IMR-90 (cell line): ENCODE measurements around the gene IGF2BP3. TPM values are rescaled to one million over a fixed set of nuclear protein-coding genes. Genes with fewer than 3 reads are reported as not detected.

Experiments
- ATAC-seq: fragments of 200-7000 bp; cut with Tn5 transposase; 2 replicates; pipeline ENCODE4 v1.9.1; 2020; ENCODE audit warnings: low read depth, mild to moderate bottlenecking, moderate library complexity
- BruUV-seq: library from RNA; stranded (reverse); fragments of 400-500 nt; replicated peaks from 2 replicates; lab custom pipeline; 2021; lab: Mats Ljungman, UMichigan
- CTCF ChIA-PET: fragments of 300-600 bp; formaldehyde crosslinking; extraction: SDS; loops from one replicate; lab custom pipeline; 2021; ENCODE audit warnings: antibody characterized with exemption; lab: Yijun Ruan, JAX
- POLR2A ChIA-PET: fragments of 300-600 bp; sonication (Branson Sonifier 250); formaldehyde crosslinking; loops from one replicate; lab custom pipeline; 2022; ENCODE audit warnings: antibody characterized with exemption; ENCODE audit not compliant: unreplicated experiment; lab: Charles Lee
- DNase-seq: peaks from one replicate; pipeline ENCODE4 v3.0.0; 2013
- H2AFZ ChIP-seq: replicated peaks from 2 replicates; pipeline ENCODE3; 2013; ENCODE audit warnings: low read length, mild to moderate bottlenecking; ENCODE audit not compliant: poor library complexity
- H2AK5ac ChIP-seq: 2 replicates; pipeline ENCODE4 v1.6.1; 2013; ENCODE audit warnings: low read depth, low read length, inconsistent platforms
- H2AK9ac ChIP-seq: replicated peaks from 2 replicates; pipeline ENCODE3; 2013; ENCODE audit warnings: mild to moderate bottlenecking, low read depth, low read length, moderate library complexity; ENCODE audit not compliant: poor library complexity
- H2BK120ac ChIP-seq: 2 replicates; pipeline ENCODE4 v1.6.1; 2013; ENCODE audit warnings: low read depth, low read length, inconsistent platforms
- H2BK15ac ChIP-seq: 3 replicates; pipeline ENCODE4 v1.6.1; 2013; ENCODE audit warnings: low read depth, low read length, inconsistent platforms
- H2BK20ac ChIP-seq: 2 replicates; pipeline ENCODE4 v1.6.1; 2013; ENCODE audit warnings: low read depth, mild to moderate bottlenecking, inconsistent platforms, low read length, moderate library complexity
- H2BK5ac ChIP-seq: 2 replicates; pipeline ENCODE4 v1.6.1; 2013; ENCODE audit warnings: mild to moderate bottlenecking, low read depth, low read length, inconsistent platforms; ENCODE audit not compliant: poor library complexity, severe bottlenecking
- H3K14ac ChIP-seq: replicated peaks from 2 replicates; pipeline ENCODE4 v1.6.1; 2013; ENCODE audit warnings: low read depth, low read length, inconsistent platforms
- H3K18ac ChIP-seq: 2 replicates; pipeline ENCODE4 v1.6.1; 2013; ENCODE audit warnings: low read depth, low read length, control low read depth
- H3K23ac ChIP-seq: 2 replicates; pipeline ENCODE4 v1.6.1; 2013; ENCODE audit warnings: low read depth, low read length, inconsistent platforms
- H3K27ac ChIP-seq: 2 replicates; pipeline ENCODE4 v1.5.1; 2013; ENCODE audit warnings: mild to moderate bottlenecking, control low read depth, low read length; ENCODE audit not compliant: insufficient read depth
- H3K27me3 ChIP-seq: 2 replicates; pipeline ENCODE4 v1.6.1; 2013; ENCODE audit warnings: low read length; ENCODE audit not compliant: control insufficient read depth, insufficient read depth
- H3K36me3 ChIP-seq: 2 replicates; pipeline ENCODE4 v1.6.1; 2013; ENCODE audit warnings: low read length, mixed read lengths; ENCODE audit not compliant: control insufficient read depth, insufficient read depth
- H3K4ac ChIP-seq: 2 replicates; pipeline ENCODE4 v1.6.1; 2013; ENCODE audit warnings: low read depth, low read length, inconsistent platforms
- H3K4me1 ChIP-seq: 2 replicates; pipeline ENCODE4 v1.6.1; 2013; ENCODE audit warnings: low read length, mixed read lengths; ENCODE audit not compliant: control insufficient read depth, insufficient read depth
- H3K4me2 ChIP-seq: 2 replicates; pipeline ENCODE4 v1.6.1; 2013; ENCODE audit warnings: low read depth, mild to moderate bottlenecking, control low read depth, low read length, moderate library complexity
- H3K4me3 ChIP-seq: 2 replicates; pipeline ENCODE4 v1.5.1; 2013; ENCODE audit warnings: low read depth, mild to moderate bottlenecking, control low read depth, low read length, moderate library complexity; ENCODE audit not compliant: insufficient read depth
- H3K56ac ChIP-seq: 2 replicates; pipeline ENCODE4 v1.6.1; 2013; ENCODE audit warnings: low read length, inconsistent platforms; ENCODE audit not compliant: insufficient read depth; ENCODE audit errors: extremely low read depth
- H3K79me1 ChIP-seq, 2 experiments: 2 replicates each; pipeline ENCODE4 v1.6.1; 2013; ENCODE audit warnings: low read length in 2 of 2, inconsistent platforms in 1 of 2, low read depth in 1 of 2
- H3K9ac ChIP-seq: 2 replicates; pipeline ENCODE4 v1.6.1; 2013; ENCODE audit warnings: low read depth, low read length, control low read depth
- H3K9me1 ChIP-seq: 2 replicates; pipeline ENCODE4 v1.6.1; 2013; ENCODE audit warnings: low read length, inconsistent platforms; ENCODE audit not compliant: insufficient read depth
- H3K9me3 ChIP-seq: 2 replicates; pipeline ENCODE4 v1.6.1; 2013; ENCODE audit warnings: low read length; ENCODE audit not compliant: control insufficient read depth, insufficient read depth
- H4K20me1 ChIP-seq: 2 replicates; pipeline ENCODE4 v1.6.1; 2013; ENCODE audit warnings: low read length, inconsistent platforms; ENCODE audit not compliant: insufficient read depth
- H4K5ac ChIP-seq: 2 replicates; pipeline ENCODE4 v1.6.1; 2013; ENCODE audit warnings: mild to moderate bottlenecking, low read depth, low read length, control low read depth
- H4K8ac ChIP-seq, 2 experiments: 2 replicates each; pipeline ENCODE4 v1.6.1; 2013; ENCODE audit warnings: low read depth in 2 of 2, low read length in 2 of 2, control low read depth in 1 of 2, inconsistent platforms in 1 of 2
- H4K91ac ChIP-seq: 2 replicates; pipeline ENCODE4 v1.6.1; 2013; ENCODE audit warnings: low read depth, low read length, inconsistent platforms; ENCODE audit not compliant: insufficient read depth
- BHLHE40 ChIP-seq: fragments of 150-350 bp; IDR thresholded peaks from 2 replicates; pipeline ENCODE4 v1.6.1; 2016; ENCODE audit warnings: mild to moderate bottlenecking, low read depth, low read length
- CEBPB ChIP-seq: IDR thresholded peaks from 2 replicates; pipeline ENCODE4 v1.6.1; 2012; ENCODE audit warnings: low read depth, low read length, improper control_type of control experiment
- ELK1 ChIP-seq: fragments of 150-350 bp; IDR thresholded peaks from 2 replicates; pipeline ENCODE4 v1.6.1; 2016; ENCODE audit warnings: low read depth, mild to moderate bottlenecking, low read length, moderate library complexity, borderline replicate concordance
- USF2 ChIP-seq: fragments of 150-350 bp; IDR thresholded peaks from 2 replicates; pipeline ENCODE4 v1.6.1; 2017; ENCODE audit warnings: mild to moderate bottlenecking, antibody characterized with exemption, low read length, low read depth
- WGBS, 2 experiments: methylation state at CpG; one replicate each; pipeline versions ENCODE4 v1.1.5 to v1.1.7; 2013; ENCODE audit warnings: missing lambda C conversion rate in 2 of 2; ENCODE audit not compliant: insufficient read length in 1 of 2; ENCODE audit errors: extremely low coverage in 2 of 2; 5-methylcytosine and 5-hydroxymethylcytosine counted together
- dilution Hi-C: fragments of 300-500 bp; cut with HindIII; formaldehyde crosslinking; loops from one replicate; pipeline ENCODE4 v1.14.3; 2018; ENCODE audit warnings: low sequenced_read_pairs; ENCODE audit not compliant: unreplicated experiment
- in situ Hi-C: fragments of 300-500 bp; cut with MboI; formaldehyde crosslinking; loops from 3 replicates; pipeline ENCODE4 v1.14.3; 2019; ENCODE audit warnings: low sequenced_read_pairs, inconsistent platforms, mixed read lengths
- intact Hi-C: fragments of 100-400 bp; cut with micrococcal nuclease; formaldehyde crosslinking; loops from 2 replicates; pipeline ENCODE4 v1.10.0; 2022
- polyA plus RNA-seq, 3 experiments: library from polyadenylated mRNA; depleted of rRNA; stranded (reverse); fragments of >200 nt; gene quantifications; 2 replicates each; pipeline ENCODE4 v1.2.3, GENCODE V29; 2012; ENCODE audit warnings: low replicate concordance in 1 of 3
- total RNA-seq: library from RNA; depleted of rRNA; stranded (reverse); fragments of >200 nt; gene quantifications from 2 replicates; pipeline ENCODE4 v1.2.3, GENCODE V29; 2012

Gene IGF2BP3
- total and polyA plus RNA-seq, 2 of the 4 experiments (the other 2 are of a cell fraction): 50.9 to 59.3 TPM

GRCh38 chr7:23472956-23473843 is 2.9 kb upstream of the IGF2BP3 start:
- TF ChIP-seq CEBPB (no peak), BHLHE40 (no peak), USF2 (no peak), ELK1 (no peak)
- peak overlapping the region; percentile 94 for H3K4me2 ChIP-seq
- in situ Hi-C loops: no loop called here

More at GRCh38 chr7:23472956-23473843, 2.9 kb upstream of the IGF2BP3 start:
- H3K27me3 ChIP-seq: no peaks in the 10 kb centered on the region
- H3K9me3 ChIP-seq: no peaks in the 10 kb centered on the region
- peak overlapping the region; percentile 83 for H3K4me3 ChIP-seq
- no peaks in the 10 kb centered on the region for H3K9me1 ChIP-seq
- DNase-seq: no peak
- H2AK9ac ChIP-seq: peak overlapping the region; percentile 92
- H3K4me1 ChIP-seq: peaks cover 2% of the 10 kb centered on the region; the same call in 1 of the 2 replicates
- peak overlapping the region; percentile 97 for H2AFZ ChIP-seq
- H2BK120ac ChIP-seq: peak overlapping the region; percentile 86
- no peak overlapping the region; the same call in 2 of the 3 replicates for H2BK15ac ChIP-seq
- peak overlapping the region; percentile 75 for H3K9ac ChIP-seq
- peak overlapping the region; percentile 76 for H3K14ac ChIP-seq
- no peaks in the 10 kb centered on the region for H4K20me1 ChIP-seq
- peaks cover 0 to 16% of the 10 kb centered on the region in 2 experiments; a peak in 2 of 4 replicates for H3K79me1 ChIP-seq
- peak overlapping the region; percentile 6 for H3K18ac ChIP-seq
- WGBS, 2 experiments: no CpG with 5 or more reads among the region's 16 CpGs
- H4K8ac ChIP-seq: peak overlapping the region; percentile 75 to 85
- peak overlapping the region; percentile 96 for H3K23ac ChIP-seq
- ATAC-seq: no peak
- ChIA-PET POLR2A (interaction anchor here (0.5 to 0.7 kb wide), 3 partner anchors 83 to 126 kb away, joined by 4 to 5 read pairs (median 5); no protein-coding TSS in a partner anchor), CTCF (interaction anchor here (1.5 kb wide), 1 partner anchor 201 kb away, joined by 3 read pairs; no protein-coding TSS in a partner anchor)
- peak overlapping the region; percentile 81 for H3K27ac ChIP-seq
- H4K5ac ChIP-seq: peak overlapping the region; percentile 35
- H2BK5ac ChIP-seq: peak overlapping the region; percentile 89
- BruUV-seq: no TSS peak
- peak overlapping the region; percentile 76 for H4K91ac ChIP-seq
- dilution Hi-C loops: no loop called here
- peak overlapping the region; percentile 89 for H3K4ac ChIP-seq
- H3K36me3 ChIP-seq: no peaks in the 10 kb centered on the region
- peak overlapping the region; percentile 36; the same call in 1 of the 2 replicates for H2BK20ac ChIP-seq
- intact Hi-C loops: loop anchor here (5.0 to 10.0 kb wide), 2 partner anchors 196 to 288 kb away; partner anchors contain the start of gene NUP42
- peak overlapping the region; percentile 66; the same call in 1 of the 2 replicates for H2AK5ac ChIP-seq
- peak overlapping the region; percentile 91 for H3K56ac ChIP-seq
